Neural cell (in vitro differentiated cells): ENCODE data around the gene ATL1. TPM values are rescaled to one million over a fixed set of nuclear protein-coding genes. Genes with fewer than 3 reads are reported as not detected.

Experiments
- H2AFZ ChIP-seq: fragments of 200-600, 300-800 bp; sonication (generic), shearing (Covaris generic); 2 replicates; pipeline ENCODE4 v1.6.0; 2014; ENCODE audit warnings: low read depth, mild to moderate bottlenecking, antibody characterized with exemption, low read length, moderate library complexity
- H3F3A ChIP-seq: fragments of 200-600 bp; shearing (Covaris generic); 2 replicates; pipeline ENCODE4 v1.6.1; 2016; ENCODE audit warnings: mild to moderate bottlenecking, moderate library complexity, mixed read lengths, antibody characterized with exemption, low read length; ENCODE audit not compliant: insufficient read depth, poor library complexity, severe bottlenecking
- H3K27ac ChIP-seq: fragments of 200-600, 300-800 bp; sonication (generic), shearing (Covaris generic); 2 replicates; pipeline ENCODE4 v1.5.1; 2014; ENCODE audit warnings: mild to moderate bottlenecking, low read length, moderate library complexity
- H3K27me3 ChIP-seq: fragments of 300-800, 200-600 bp; sonication (generic), shearing (Covaris generic); 2 replicates; pipeline ENCODE4 v1.6.0; 2014; ENCODE audit warnings: mild to moderate bottlenecking, low read depth, low read length, moderate library complexity; ENCODE audit not compliant: insufficient read depth
- H3K36me3 ChIP-seq: fragments of 300-800, 200-600 bp; sonication (generic), shearing (Covaris generic); 2 replicates; pipeline ENCODE4 v1.5.1; 2014; ENCODE audit warnings: mild to moderate bottlenecking, antibody characterized with exemption, low read length, moderate library complexity; ENCODE audit not compliant: insufficient read depth
- H3K4me2 ChIP-seq: fragments of 300-800, 200-600 bp; sonication (generic), shearing (Covaris generic); 2 replicates; pipeline ENCODE4 v1.6.0; 2014; ENCODE audit warnings: mild to moderate bottlenecking, low read length
- H3K4me3 ChIP-seq: fragments of 300-800, 200-600 bp; sonication (generic), shearing (Covaris generic); 2 replicates; pipeline ENCODE4 v1.5.1; 2014; ENCODE audit warnings: mild to moderate bottlenecking, low read length, moderate library complexity
- H3K79me2 ChIP-seq: fragments of 200-600 bp; shearing (Covaris generic); replicated peaks from 2 replicates; pipeline ENCODE4 v1.6.0; 2014; ENCODE audit warnings: mild to moderate bottlenecking, low read length, moderate library complexity; ENCODE audit not compliant: insufficient read depth
- H3K9ac ChIP-seq: fragments of 300-800, 200-600 bp; sonication (generic), shearing (Covaris generic); 2 replicates; pipeline ENCODE4 v1.6.1; 2016; ENCODE audit warnings: mild to moderate bottlenecking, low read length, mixed read lengths
- H3K9me2 ChIP-seq: fragments of 200-600 bp; shearing (Covaris generic); 2 replicates; pipeline ENCODE4 v1.6.1; 2016; ENCODE audit warnings: mild to moderate bottlenecking, low read length, mixed read lengths; ENCODE audit not compliant: insufficient read depth
- H3K9me3 ChIP-seq: fragments of 200-600, 300-800 bp; sonication (generic), shearing (Covaris generic); 2 replicates; pipeline ENCODE4 v1.6.1; 2016; ENCODE audit warnings: mild to moderate bottlenecking, mixed run types, low read length, moderate library complexity, mixed read lengths
- H4K20me1 ChIP-seq: fragments of 200-600 bp; shearing (Covaris generic); 2 replicates; pipeline ENCODE4 v1.6.1; 2016; ENCODE audit warnings: mild to moderate bottlenecking, mixed run types; ENCODE audit not compliant: insufficient read depth
- CTCF ChIP-seq: fragments of 450-650 bp; IDR thresholded peaks from 2 replicates; pipeline ENCODE4 v1.5.1; 2014; ENCODE audit warnings: antibody characterized with exemption, mild to moderate bottlenecking, moderate library complexity; ENCODE audit not compliant: poor library complexity, severe bottlenecking
- EP300 ChIP-seq: fragments of 450-650 bp; conservative IDR thresholded peaks from 2 replicates; pipeline ENCODE4 v1.6.1; 2014; ENCODE audit warnings: antibody characterized with exemption, mild to moderate bottlenecking, moderate library complexity; ENCODE audit not compliant: poor library complexity, severe bottlenecking
- EZH2 ChIP-seq: fragments of 200-600, 300-800 bp; shearing (Covaris generic), sonication (generic); IDR thresholded peaks from 2 replicates; pipeline ENCODE4 v1.6.1; 2014; ENCODE audit warnings: antibody characterized with exemption, low read length, borderline replicate concordance, mild to moderate bottlenecking; ENCODE audit not compliant: insufficient read depth, poor library complexity, severe bottlenecking
- MXI1 ChIP-seq: fragments of 450-650 bp; conservative IDR thresholded peaks from 2 replicates; pipeline ENCODE4 v1.6.1; 2014; ENCODE audit warnings: antibody characterized with exemption, mild to moderate bottlenecking; ENCODE audit not compliant: poor library complexity, severe bottlenecking
- POLR2AphosphoS5 ChIP-seq: IDR thresholded peaks from 2 replicates; pipeline ENCODE4 v1.6.1; 2012
- RAD21 ChIP-seq: fragments of 450-650 bp; conservative IDR thresholded peaks from 2 replicates; pipeline ENCODE4 v1.6.1; 2014; ENCODE audit warnings: antibody characterized with exemption, mild to moderate bottlenecking, moderate library complexity
- REST ChIP-seq: IDR thresholded peaks from 2 replicates; pipeline ENCODE4 v1.6.1; 2012; ENCODE audit warnings: borderline replicate concordance
- SMC3 ChIP-seq: fragments of 450-650 bp; conservative IDR thresholded peaks from 2 replicates; pipeline ENCODE4 v1.6.1; 2014; ENCODE audit warnings: antibody characterized with exemption, mild to moderate bottlenecking, moderate library complexity; ENCODE audit not compliant: poor library complexity
- TAF1 ChIP-seq: IDR thresholded peaks from 2 replicates; pipeline ENCODE4 v1.6.1; 2012; ENCODE audit warnings: low read depth
- polyA plus RNA-seq: library from polyadenylated mRNA; depleted of rRNA; stranded (reverse); fragments of >200 nt; gene quantifications from 2 replicates; pipeline ENCODE4 v1.2.3, GENCODE V29; 2014

The ATL1 gene
- polyA plus RNA-seq, 1 donor from 2014 or later = 70.4 TPM

- TF ChIP-seq CTCF (no peak), EZH2 (no peak), MXI1 (peak; percentile 92), REST (peak; percentile 75), POLR2AphosphoS5 (peak; percentile 53), TAF1 (no peak), RAD21 (peak; percentile 36), EP300 (peak; percentile 60), SMC3 (peak; percentile 20)
- Histone ChIP-seq H3K9me3 (no peaks in the 10 kb centered on the region), H2AFZ (peak within 1 kb of the TSS; percentile 83), H4K20me1 (no peaks in the 10 kb centered on the region), H3F3A (no peaks in the 10 kb centered on the region), H3K4me3 (peak within 1 kb of the TSS; percentile 82), H3K27ac (peak within 1 kb of the TSS; percentile 2), H3K9me2 (no peaks in the 10 kb centered on the region), H3K79me2 (peaks cover 19% of the 10 kb centered on the region), H3K4me2 (peak within 1 kb of the TSS; percentile 89), H3K9ac (peak within 1 kb of the TSS; percentile 59), H3K27me3 (no peaks in the 10 kb centered on the region), H3K36me3 (no peaks in the 10 kb centered on the region)
Observed at GRCh38 chr14:50667996-50668825, 108.3 kb downstream of the ATL1 start, which contains the start of gene SAV1. Gene SAV1, minus strand, starts transcription at chr14:50668306. Its CDS starts 339 bp downstream, at chr14:50667967.

- peak overlapping the region; percentile 2 for H3K27ac ChIP-seq
- no peaks in the 10 kb centered on the region for H4K20me1 ChIP-seq
- H3F3A ChIP-seq = no peaks in the 10 kb centered on the region
- no peak for TF ChIP-seq SMC3
- TF ChIP-seq RAD21 = no peak
- no peak for TF ChIP-seq MXI1
- no peak for TF ChIP-seq REST
- no peak for TF ChIP-seq EZH2
- no peak for TF ChIP-seq POLR2AphosphoS5
- TF ChIP-seq CTCF = no peak
- TF ChIP-seq EP300 = no peak
- TF ChIP-seq TAF1 = no peak
- peak overlapping the region; percentile 84 for H3K4me2 ChIP-seq
- H3K9me3 ChIP-seq = no peaks in the 10 kb centered on the region
- peak overlapping the region; percentile 57 for H2AFZ ChIP-seq
- no peaks in the 10 kb centered on the region for H3K27me3 ChIP-seq
- peak overlapping the region; percentile 82 for H3K4me3 ChIP-seq
- H3K9me2 ChIP-seq = no peaks in the 10 kb centered on the region
- peak overlapping the region; percentile 59 for H3K9ac ChIP-seq
- H3K36me3 ChIP-seq = no peaks in the 10 kb centered on the region
- H3K79me2 ChIP-seq = peaks cover 19% of the 10 kb centered on the region
Observed at GRCh38 chr14:50668826-50669143, 108.8 kb downstream of the ATL1 start.
